NCI-H446 (cell line): ENCODE results near the gene GAS6.

Source experiments
- DNase-seq, 2 experiments: peaks; one replicate each; lab custom pipeline; 2025; lab: John Stamatoyannopoulos, UW

GAS6 gene

GRCh38 chr13:113770937-113771336 lies 92.9 kb downstream of the GAS6 start:
- no peak for DNase-seq
